Lower leg skin (tissue), 3 donors: ENCODE data around the gene SLC38A4.

Experiments used
- CTCF ChIP-seq, 3 donors: fragments of 450-650 bp; IDR thresholded peaks; one replicate each; pipeline ENCODE4 v1.5.1; 2016; ENCODE audit warnings: antibody characterized with exemption in 3 of 3, mild to moderate bottlenecking in 3 of 3, moderate library complexity in 2 of 3
- POLR2A ChIP-seq, 2 donors: fragments of 450-650 bp; IDR thresholded peaks; one replicate each; pipeline ENCODE4 v1.6.1; 2016 to 2017; ENCODE audit warnings: antibody characterized with exemption in 2 of 2, mild to moderate bottlenecking in 1 of 2, moderate library complexity in 1 of 2

DNA sequence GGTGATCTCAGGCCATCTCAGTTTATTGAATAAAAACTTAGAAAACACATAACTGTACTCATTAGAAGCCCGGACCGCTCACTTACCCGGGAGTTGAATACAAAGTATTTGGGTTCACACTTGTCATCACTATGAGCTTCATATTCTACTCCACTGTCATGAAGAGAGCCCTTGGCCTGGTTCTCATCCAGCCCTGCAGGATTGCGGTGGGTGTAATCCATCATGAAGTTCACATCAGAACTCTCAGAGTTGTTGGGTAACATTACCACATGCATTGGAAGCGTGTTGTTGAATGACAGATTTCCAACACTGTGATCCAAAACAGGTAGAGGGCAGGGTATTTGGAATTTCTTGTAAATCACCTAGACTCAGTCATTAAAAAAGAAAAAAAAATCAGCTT lies 47.4 kb downstream of the SLC38A4 start:
- TF ChIP-seq POLR2A (IDR thresholded peaks at IDR 0.05), result no peak
- no peak for TF ChIP-seq CTCF (IDR thresholded peaks at IDR 0.05)
